DMS153 treated with DMSO at 0.1 percent for 48 hours (cell line): ENCODE data around the gene GPM6B.
"Not testable (repeated sequence)": the region's sequence is repeated elsewhere in the genome, so short reads cannot be mapped to it uniquely, and the experiment has no call there.

ENCODE experiments used
- DNase-seq: peaks from one replicate; lab custom pipeline; 2025; ENCODE audit not compliant: unreplicated experiment; lab: John Stamatoyannopoulos, UW

GPM6B gene

DNA sequence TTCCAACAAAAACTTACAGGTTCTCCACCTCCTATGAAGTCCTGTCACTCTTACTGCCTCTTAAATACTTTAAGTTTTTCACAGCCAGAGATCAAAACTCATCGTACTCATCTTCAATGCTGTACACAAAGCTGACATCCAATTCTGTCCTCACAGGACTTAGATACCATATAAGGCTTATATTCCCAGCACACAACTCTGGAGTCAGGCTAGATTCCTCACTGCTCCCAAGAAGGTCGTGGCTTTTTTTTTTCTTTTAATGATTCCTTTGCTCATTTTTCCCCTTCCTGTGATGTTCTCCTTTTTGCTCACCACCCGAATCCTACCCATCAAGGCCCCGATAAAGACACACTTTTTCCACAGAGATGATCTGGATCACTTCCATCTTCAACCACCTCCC is 83.4 kb downstream of the GPM6B start:
- DNase-seq = no peak

DNA sequence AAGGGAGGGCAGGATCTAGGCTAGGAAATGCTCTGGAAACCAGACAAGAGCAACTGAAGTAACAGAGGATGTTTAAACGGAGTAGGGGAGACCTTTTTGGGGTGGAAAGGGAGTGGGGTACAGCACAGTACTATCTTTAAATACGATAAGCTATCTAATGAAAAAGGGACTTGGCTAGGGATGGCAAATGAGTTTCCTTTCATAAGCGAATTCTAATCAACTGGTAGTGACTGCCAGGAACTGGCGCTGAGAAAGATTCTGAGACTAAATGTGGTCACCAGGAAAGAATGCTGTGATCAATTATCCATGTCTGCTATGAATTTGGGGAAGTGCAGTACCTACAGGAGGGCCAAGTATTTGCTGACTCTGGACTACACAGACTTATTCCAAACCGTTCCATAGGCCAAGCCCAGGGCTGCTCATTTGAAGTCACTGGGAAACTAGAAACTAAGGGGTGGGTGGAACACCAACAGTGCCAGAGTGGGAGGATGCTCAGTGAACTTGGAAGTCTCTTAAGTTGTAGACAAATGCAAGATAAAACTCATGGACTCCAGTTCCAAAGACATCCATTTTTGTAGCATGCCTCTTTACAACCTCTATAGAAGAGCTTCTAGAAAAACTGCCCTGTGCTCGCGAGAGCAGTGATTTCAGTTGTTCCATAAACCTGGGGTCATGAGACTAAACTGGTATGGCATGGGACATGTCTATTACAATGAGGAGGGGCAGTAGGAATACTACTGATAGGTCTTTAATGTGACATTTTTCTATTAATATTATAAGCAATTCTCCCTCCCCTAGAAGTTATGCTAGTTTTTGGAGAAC is 84.4 kb downstream of the GPM6B start:
- DNase-seq = no peak

DNA sequence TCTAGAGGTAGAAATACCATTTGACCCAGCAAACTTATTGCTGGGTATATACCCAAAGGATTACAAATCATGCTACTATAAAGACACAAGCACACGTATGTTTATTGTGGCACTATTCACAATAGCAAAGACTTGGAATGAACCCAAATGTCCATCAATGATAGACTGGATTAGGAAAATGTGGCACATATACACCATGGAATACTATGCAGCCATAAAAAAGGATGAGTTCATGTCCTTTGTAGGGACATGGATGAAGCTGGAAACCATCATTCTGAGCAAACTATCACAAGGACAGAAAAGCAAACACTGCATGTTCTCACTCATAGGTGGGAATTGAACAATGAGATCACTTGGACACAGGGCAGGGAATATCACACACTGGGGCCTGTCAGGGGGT is 86.4 kb downstream of the GPM6B start:
- DNase-seq = not testable (repeated sequence)

DNA sequence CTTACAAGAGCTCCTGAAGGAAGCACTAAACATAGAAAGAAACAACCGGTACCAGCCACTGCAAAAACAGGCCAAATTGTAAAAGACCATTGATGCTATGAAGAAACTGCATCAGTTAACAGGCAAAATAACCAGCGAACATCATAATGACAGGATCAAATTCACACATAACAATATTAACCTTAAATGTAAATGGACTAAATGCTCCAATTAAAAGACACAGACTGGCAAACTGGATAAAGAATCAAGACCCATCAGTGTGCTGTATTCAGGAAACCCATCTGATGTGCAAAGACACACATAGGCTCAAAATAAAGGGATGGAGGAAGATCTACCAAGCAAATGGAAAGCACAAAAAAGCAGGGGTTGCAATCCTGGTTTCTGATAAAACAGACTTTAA is 90.3 kb downstream of the GPM6B start:
- not testable (repeated sequence) for DNase-seq

DNA sequence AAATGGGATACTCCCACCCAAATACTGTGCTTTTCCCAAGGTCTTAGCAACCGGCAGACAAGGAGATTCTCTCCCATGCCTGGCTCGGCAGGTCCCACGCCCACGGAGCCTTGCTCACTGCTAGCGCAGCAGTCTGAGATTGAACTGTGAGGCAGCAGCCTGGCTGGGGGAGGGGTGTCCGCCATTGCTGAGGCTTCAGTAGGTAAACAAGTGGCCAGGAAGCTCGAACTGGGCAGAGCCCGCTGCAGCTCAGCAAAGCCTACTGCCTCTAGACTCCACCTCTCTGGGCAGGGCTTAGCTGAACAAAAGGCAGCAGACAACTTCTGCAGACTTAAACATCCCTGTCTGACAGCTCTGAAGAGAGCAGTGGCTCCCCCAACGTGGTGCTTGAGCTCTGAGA is 92.0 kb downstream of the GPM6B start:
- peak; percentile 0 for DNase-seq

DNA sequence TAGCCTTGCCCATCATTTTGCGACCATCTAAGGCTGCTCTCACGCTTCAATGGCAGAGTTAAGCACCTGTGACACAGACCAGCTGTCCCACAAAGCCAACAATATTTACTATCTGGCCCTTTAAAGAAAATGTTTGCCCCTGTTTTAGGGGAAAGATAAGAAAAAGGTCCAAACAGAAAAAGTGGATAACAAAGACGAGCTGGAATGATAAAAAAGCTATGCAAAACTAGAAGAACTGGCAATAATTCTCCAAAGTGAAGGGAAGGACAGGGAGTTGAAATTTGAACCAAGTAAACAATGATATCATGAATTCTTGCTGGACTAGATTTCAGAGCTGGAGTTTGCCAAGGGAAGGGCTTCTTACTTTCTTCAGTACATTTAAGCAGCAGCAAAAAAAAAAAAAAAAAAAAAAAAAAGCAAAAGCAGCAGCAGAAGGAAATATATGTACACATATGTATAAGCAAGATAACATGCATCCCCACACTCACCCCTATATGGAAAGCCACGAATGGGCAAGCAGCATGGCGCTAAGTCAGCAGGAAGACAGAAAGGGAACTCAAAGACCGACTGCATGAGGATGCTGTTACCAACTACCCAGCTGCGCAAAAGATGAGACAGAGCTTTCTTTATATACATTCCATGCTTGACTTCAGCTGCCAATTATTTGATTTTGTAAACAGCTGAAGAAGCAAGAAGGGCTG is 94.9 kb downstream of the GPM6B start:
- no peak for DNase-seq

DNA sequence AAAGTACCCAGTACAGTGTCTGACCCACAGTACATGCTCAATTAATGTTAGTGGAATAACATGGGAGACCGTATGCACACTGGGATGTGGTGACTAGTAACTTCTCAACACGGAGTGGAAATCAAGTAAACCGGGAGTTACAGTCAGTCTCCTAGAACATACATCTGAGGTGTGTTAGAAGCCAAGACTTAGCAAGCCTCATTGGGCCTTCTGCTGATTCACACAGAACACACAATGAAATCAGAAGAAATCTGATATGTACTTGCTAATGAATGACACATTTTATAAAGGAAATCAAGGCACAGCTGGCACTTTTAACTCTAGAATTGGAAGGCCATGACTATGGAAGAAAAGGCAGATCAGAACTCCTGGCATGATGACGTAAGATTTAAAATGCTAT is 95.5 kb downstream of the GPM6B start:
- DNase-seq = no peak
